K562 (cell line): ENCODE data around the gene STIM1. TPM values are rescaled to one million over a fixed set of nuclear protein-coding genes. Genes with fewer than 3 reads are reported as not detected.

ENCODE experiments used
- ATAC-seq: fragments of 200-7000 bp; cut with Tn5 transposase; 3 replicates; pipeline ENCODE4 v1.9.1; 2020; ENCODE audit warnings: moderate library complexity
- BruUV-seq: library from RNA; stranded (reverse); fragments of 400-500 nt; replicated peaks from 2 replicates; lab custom pipeline; 2021; lab: Mats Ljungman, UMichigan
- CTCF ChIA-PET: fragments of 300-600 bp; formaldehyde crosslinking; extraction: SDS; loops from one replicate; lab custom pipeline; 2021; ENCODE audit warnings: low intra/inter-chr PET ratio; lab: Yijun Ruan, JAX
- POLR2A ChIA-PET: fragments of 300-600, 350-650 bp; sonication (Branson Sonifier 250); formaldehyde crosslinking; extraction: SDS; loops from one replicate; lab custom pipeline; 2021; ENCODE audit warnings: antibody characterized with exemption, inconsistent platforms; lab: Yijun Ruan, JAX
- DNase-seq, 4 experiments: peaks; one replicate each; pipeline versions ENCODE4 v3.0.0 to v3.0.0-alpha.2; 2011 to 2018; ENCODE audit warnings: low spot score in 3 of 4, mixed read lengths in 3 of 4; ENCODE audit errors: extremely low read depth in 1 of 4
- FAIRE-seq: peaks from 2 replicates; lab custom pipeline; 2011; peaks lifted over from hg19 to GRCh38; lab: Jason Lieb, UNC
- H2AFZ ChIP-seq: 2 replicates; pipeline ENCODE4 v1.6.0; 2011; ENCODE audit warnings: low read depth, low read length, control low read depth, inconsistent platforms
- H3K27ac ChIP-seq: fragments of 200-600 bp; 3 replicates; pipeline ENCODE4 v1.8.0; 2011; ENCODE audit warnings: low read depth, mild to moderate bottlenecking, control low read depth, inconsistent platforms, low read length, moderate library complexity, mixed read lengths; ENCODE audit errors: extremely low read depth
- H3K27me3 ChIP-seq, 2 experiments: fragments of 300-600 bp in 1 of 2; 2 replicates in 1 of 2; 3 replicates in 1 of 2; pipeline versions ENCODE4 v1.6.0 to v1.8.0; 2011; ENCODE audit warnings: inconsistent platforms in 2 of 2, low read length in 2 of 2, mild to moderate bottlenecking in 1 of 2, mixed read lengths in 1 of 2, moderate library complexity in 1 of 2; ENCODE audit not compliant: control insufficient read depth in 2 of 2, insufficient read depth in 2 of 2
- H3K36me3 ChIP-seq: fragments of 300-600 bp; 3 replicates; pipeline ENCODE4 v1.8.0; 2011; ENCODE audit warnings: mild to moderate bottlenecking, low read length, inconsistent platforms; ENCODE audit not compliant: control insufficient read depth, insufficient read depth
- H3K4me1 ChIP-seq, 2 experiments: fragments of 200-600 bp in 1 of 2; replicated peaks in 1 of 2; 2 replicates in 1 of 2; 3 replicates in 1 of 2; pipeline versions ENCODE4 v1.5.1 to v1.8.0; 2011; ENCODE audit warnings: inconsistent platforms in 2 of 2, low read length in 2 of 2, mild to moderate bottlenecking in 1 of 2, mixed read lengths in 1 of 2, moderate library complexity in 1 of 2; ENCODE audit not compliant: control insufficient read depth in 2 of 2, insufficient read depth in 2 of 2
- H3K4me2 ChIP-seq: 2 replicates; pipeline ENCODE4 v1.6.1; 2011; ENCODE audit warnings: low read length, control low read depth, inconsistent platforms, mixed read lengths; ENCODE audit not compliant: insufficient read depth
- H3K4me3 ChIP-seq: fragments of 200-600 bp; sonication (generic), shearing (Covaris generic); 2 replicates; pipeline ENCODE4 v1.5.1; 2016; ENCODE audit warnings: control low read depth, inconsistent platforms
- H3K79me2 ChIP-seq: fragments of 200-600 bp; 3 replicates; pipeline ENCODE4 v1.8.0; 2011; ENCODE audit warnings: low read length, inconsistent platforms; ENCODE audit not compliant: control insufficient read depth, insufficient read depth
- H3K9ac ChIP-seq, 2 experiments: 2 replicates each; pipeline versions ENCODE4 v1.6.0 to v1.6.1; 2011; ENCODE audit warnings: low read depth in 2 of 2, low read length in 2 of 2, control low read depth in 1 of 2, inconsistent platforms in 1 of 2, mild to moderate bottlenecking in 1 of 2, mixed read lengths in 1 of 2; ENCODE audit not compliant: insufficient read depth in 1 of 2
- H3K9me1 ChIP-seq: one replicate; pipeline ENCODE4 v1.6.0; 2011; ENCODE audit warnings: inconsistent platforms, mild to moderate bottlenecking, low read length, moderate library complexity; ENCODE audit not compliant: control insufficient read depth, insufficient read depth
- H3K9me3 ChIP-seq: replicated peaks from 2 replicates; pipeline ENCODE4 v1.5.1; 2011; ENCODE audit warnings: low read depth, low read length, inconsistent platforms; ENCODE audit not compliant: control insufficient read depth, insufficient read depth
- H4K20me1 ChIP-seq: replicated peaks from 2 replicates; pipeline ENCODE4 v1.6.1; 2011; ENCODE audit warnings: low read length, inconsistent platforms, mixed read lengths; ENCODE audit not compliant: control insufficient read depth, insufficient read depth
- L3MBTL2 ChIP-seq: fragments of 450-650 bp; IDR thresholded peaks from 2 replicates; pipeline ENCODE4 v1.6.1; 2016; ENCODE audit warnings: mild to moderate bottlenecking, moderate library complexity
- NCOA4 ChIP-seq: fragments of 450-650 bp; IDR thresholded peaks from 2 replicates; pipeline ENCODE4 v1.6.1; 2018; ENCODE audit warnings: mild to moderate bottlenecking; ENCODE audit not compliant: partially characterized antibody
- OTX1 ChIP-seq: fragments of 450-650 bp; formaldehyde crosslinking; IDR thresholded peaks from 2 replicates; pipeline ENCODE4 v1.4.0; 2022; ENCODE audit warnings: mild to moderate bottlenecking
- SIRT6 ChIP-seq: IDR thresholded peaks from one replicate; pipeline ENCODE4 v1.6.1; 2012; ENCODE audit warnings: low read depth, mild to moderate bottlenecking, control low read depth, inconsistent platforms, low read length, moderate library complexity
- SNAPC5 ChIP-seq: fragments of 250-450 bp; sonication (Bioruptor Pico); IDR thresholded peaks from 2 replicates; pipeline ENCODE4 v1.8.0; 2021; ENCODE audit warnings: moderate library complexity, mild to moderate bottlenecking, inconsistent platforms
- SP2 ChIP-seq: IDR thresholded peaks from 2 replicates; pipeline ENCODE4 v1.6.1; 2011; ENCODE audit warnings: mild to moderate bottlenecking, low read depth, low read length, moderate library complexity; ENCODE audit not compliant: poor library complexity, severe bottlenecking; ENCODE audit errors: extremely low read depth
- UBTF ChIP-seq, 2 experiments: IDR thresholded peaks; 2 replicates each; pipeline ENCODE4 v1.6.1; 2012; ENCODE audit warnings: improper control_type of control experiment in 2 of 2, low read depth in 2 of 2, low read length in 2 of 2, borderline replicate concordance in 1 of 2
- ZBTB17 ChIP-seq: fragments of 450-650 bp; formaldehyde crosslinking; IDR thresholded peaks from 2 replicates; pipeline ENCODE4 v1.4.0; 2020; ENCODE audit warnings: mild to moderate bottlenecking
- ZNF239 ChIP-seq: fragments of 250-450 bp; sonication (Bioruptor Pico); IDR thresholded peaks from 2 replicates; pipeline ENCODE4 v1.4.0; 2020; ENCODE audit warnings: mild to moderate bottlenecking
- WGBS: fragments of 100-300 bp; shearing (Covaris generic); methylation state at CpG from one replicate; pipeline ENCODE4 v1.1.6; 2016; ENCODE audit warnings: low coverage, mixed read lengths; ENCODE audit not compliant: insufficient coverage; ENCODE audit errors: missing lambda C conversion rate; 5-methylcytosine and 5-hydroxymethylcytosine counted together
- in situ Hi-C: fragments of 300-500 bp; cut with MboI; formaldehyde crosslinking; loops from 4 replicates; pipeline ENCODE4 v1.15.0; 2018; ENCODE audit warnings: inconsistent platforms, mixed read lengths
- intact Hi-C: fragments of 100-400 bp; cut with micrococcal nuclease; formaldehyde crosslinking; loops from 2 replicates; pipeline ENCODE4 v1.14.2; 2022
- polyA plus RNA-seq, 8 experiments: library from polyadenylated mRNA; depleted of rRNA in 4 of 8; stranded (reverse) in 5 of 8; unstranded in 3 of 8; fragments of >200 nt; fragmentation: Nextera tagmentation in 2 of 8; fragmentation: Illumina TruSeq in 1 of 8; extraction: Ambion mirVana in 2 of 8; extraction: Trizol in 1 of 8; gene quantifications; 2 replicates each; pipeline versions ENCODE4 v1.2.1 to v1.2.3, GENCODE V29; 2011 to 2014; ENCODE audit warnings: inconsistent platforms in 1 of 8, missing spikeins in 1 of 8
- total RNA-seq, 7 experiments: library from RNA; depleted of rRNA in 6 of 7; stranded (reverse); fragments of >200 nt in 6 of 7; fragmentation: Illumina TruSeq in 2 of 7; extraction: Trizol in 2 of 7; gene quantifications; 2 replicates each; pipeline versions ENCODE4 v1.2.1 to v1.2.3, GENCODE V29; 2011 to 2021; ENCODE audit warnings: low replicate concordance in 1 of 7
- TF ChIP-seq, protein P1 (sequence below): fragments of 450-650 bp; IDR thresholded peaks from 2 replicates; pipeline ENCODE4 v1.6.1; 2018; ENCODE audit warnings: mild to moderate bottlenecking, low read depth; ENCODE audit not compliant: partially characterized antibody
- TF ChIP-seq, protein P2 (sequence below), 2 experiments: fragments of 450-650 bp; conservative IDR thresholded peaks; 2 replicates each; pipeline ENCODE4 v1.6.1; 2017; ENCODE audit warnings: mild to moderate bottlenecking in 2 of 2, moderate library complexity in 2 of 2

The STIM1 gene
- total and polyA plus RNA-seq, 9 of the 15 experiments (the other 6 are each of a cell fraction or from before 2014, with no cell fraction given), result 7.7 to 50.5 (median 22.5) TPM

DNA sequence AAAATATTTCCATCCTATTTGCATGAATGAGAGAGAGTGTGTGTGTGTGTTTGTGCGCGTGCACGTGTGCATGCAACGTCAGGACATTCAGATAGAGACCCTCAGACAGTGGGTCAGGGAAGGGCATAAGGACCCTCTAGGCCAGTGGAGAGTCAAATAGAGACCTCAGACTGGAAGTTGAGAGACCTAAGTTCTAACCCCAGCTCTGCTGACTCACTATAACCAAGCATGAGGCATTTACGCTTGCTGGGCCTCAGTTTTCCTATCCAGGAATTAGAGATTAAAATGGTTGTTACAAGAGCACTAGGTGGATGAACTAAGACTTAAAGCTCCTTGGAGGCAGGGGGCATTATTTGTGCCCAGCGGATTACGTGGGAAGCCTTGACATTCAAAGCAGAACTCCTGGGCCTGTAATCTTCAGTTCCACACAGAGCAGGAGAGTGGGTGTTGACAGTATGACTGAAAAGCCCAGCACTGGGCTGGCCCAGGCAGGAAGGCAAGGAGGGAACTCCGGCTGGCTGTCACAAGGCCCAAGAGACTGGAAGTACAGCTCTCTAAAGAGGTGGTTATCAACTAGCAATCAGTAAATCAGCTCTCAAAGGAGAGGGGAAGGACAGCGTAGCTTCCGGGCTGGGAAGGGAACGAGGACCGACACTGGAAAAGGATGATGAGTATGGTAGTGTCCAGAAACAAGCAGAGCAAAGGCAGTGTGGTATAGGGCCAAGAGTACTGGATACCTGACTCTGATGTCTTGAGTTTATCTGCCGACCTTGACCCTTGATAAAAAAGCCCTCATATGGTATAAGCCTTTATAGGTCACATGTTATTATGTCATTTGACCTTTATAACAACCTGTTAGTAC is 23.9 kb upstream of the STIM1 start:
- Histone ChIP-seq H3K4me1 (peaks cover 53 to 58% of the 10 kb centered on the region in 2 experiments), H3K27ac (peak overlapping the region; percentile 94), H3K27me3 (no peaks in the 10 kb centered on the region), H3K36me3 (peaks cover 86% of the 10 kb centered on the region), H4K20me1 (no peaks in the 10 kb centered on the region), H3K4me3 (no peak overlapping the region), H3K9ac (peak overlapping the region; percentile 39 to 76; a peak in 3 of 4 replicates), H2AFZ (no peak overlapping the region), H3K9me3 (no peaks in the 10 kb centered on the region), H3K4me2 (peak overlapping the region; percentile 82), H3K9me1 (no peaks in the 10 kb centered on the region), H3K79me2 (peaks cover 96% of the 10 kb centered on the region)
- CTCF ChIA-PET, result no interaction called here
- intact Hi-C loops (no loop called here), in situ Hi-C loops (no loop called here)
- ATAC-seq (peak; percentile 51), FAIRE-seq (peak; percentile 74), DNase-seq (peak in 3 of 4 experiments; percentile 7 to 82 (median 45))
- POLR2A ChIA-PET, result interaction anchor here (0.6 to 1.7 kb wide), 5 partner anchors 8 to 693 kb away, joined by 3 to 9 read pairs (median 3); partner anchors contain the start of gene RHOG
- no TSS peak for BruUV-seq
- WGBS, result 36% methylated on average over 12 of the region's 13 CpGs
- TF ChIP-seq SP2 (no peak), ZBTB17 (CRISPR knock-in tag) (0 out of 2 replicates have a peak, but pooled peaks have one; percentile 29), UBTF (IDR thresholded peaks at IDR 0.05; ENCODE audit: borderline replicate concordance in 1 of 2, low read depth in 2 of 2, low read length in 2 of 2) (peak; percentile 54 to 90; a peak in 3 of 4 replicates), NCOA4 (no peak), SNAPC5 (CRISPR knock-in tag) (no peak), ZNF239 (CRISPR knock-in tag) (peak; percentile 54), SIRT6 (no peak), OTX1 (peak; percentile 56; the same call in 1 of the 2 replicates), L3MBTL2 (peak; percentile 21; the same call in 1 of the 2 replicates)
- TF ChIP-seq, protein P1, sequence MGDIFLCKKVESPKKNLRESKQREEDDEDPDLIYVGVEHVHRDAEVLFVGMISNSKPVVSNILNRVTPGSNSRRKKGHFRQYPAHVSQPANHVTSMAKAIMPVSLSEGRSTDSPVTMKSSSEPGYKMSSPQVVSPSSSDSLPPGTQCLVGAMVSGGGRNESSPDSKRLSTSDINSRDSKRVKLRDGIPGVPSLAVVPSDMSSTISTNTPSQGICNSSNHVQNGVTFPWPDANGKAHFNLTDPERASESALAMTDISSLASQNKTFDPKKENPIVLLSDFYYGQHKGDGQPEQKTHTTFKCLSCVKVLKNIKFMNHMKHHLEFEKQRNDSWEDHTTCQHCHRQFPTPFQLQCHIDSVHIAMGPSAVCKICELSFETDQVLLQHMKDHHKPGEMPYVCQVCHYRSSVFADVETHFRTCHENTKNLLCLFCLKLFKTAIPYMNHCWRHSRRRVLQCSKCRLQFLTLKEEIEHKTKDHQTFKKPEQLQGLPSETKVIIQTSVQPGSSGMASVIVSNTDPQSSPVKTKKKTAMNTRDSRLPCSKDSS, result no peak
- TF ChIP-seq, protein P2, sequence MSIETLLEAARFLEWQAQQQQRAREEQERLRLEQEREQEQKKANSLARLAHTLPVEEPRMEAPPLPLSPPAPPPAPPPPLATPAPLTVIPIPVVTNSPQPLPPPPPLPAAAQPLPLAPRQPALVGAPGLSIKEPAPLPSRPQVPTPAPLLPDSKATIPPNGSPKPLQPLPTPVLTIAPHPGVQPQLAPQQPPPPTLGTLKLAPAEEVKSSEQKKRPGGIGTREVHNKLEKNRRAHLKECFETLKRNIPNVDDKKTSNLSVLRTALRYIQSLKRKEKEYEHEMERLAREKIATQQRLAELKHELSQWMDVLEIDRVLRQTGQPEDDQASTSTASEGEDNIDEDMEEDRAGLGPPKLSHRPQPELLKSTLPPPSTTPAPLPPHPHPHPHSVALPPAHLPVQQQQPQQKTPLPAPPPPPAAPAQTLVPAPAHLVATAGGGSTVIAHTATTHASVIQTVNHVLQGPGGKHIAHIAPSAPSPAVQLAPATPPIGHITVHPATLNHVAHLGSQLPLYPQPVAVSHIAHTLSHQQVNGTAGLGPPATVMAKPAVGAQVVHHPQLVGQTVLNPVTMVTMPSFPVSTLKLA (conservative IDR thresholded peaks at IDR 0.05), result peak in 1 of 2 experiments; percentile 57; a peak in 2 of 4 replicates
